HCT116 (cell line): ENCODE measurements around the gene ENPEP. TPM values are rescaled to one million over a fixed set of nuclear protein-coding genes. Genes with fewer than 3 reads are reported as not detected.

Source experiments
- ATAC-seq: fragments of 200-7000 bp; cut with Tn5 transposase; 2 replicates; pipeline ENCODE4 v1.9.1; 2020; ENCODE audit warnings: mild to moderate bottlenecking, moderate library complexity
- BruUV-seq: library from RNA; stranded (reverse); fragments of 400-500 nt; replicated peaks from 2 replicates; lab custom pipeline; 2021; lab: Mats Ljungman, UMichigan
- CTCF ChIA-PET: fragments of 300-600 bp; sonication (Branson Sonifier 250); formaldehyde crosslinking; loops from one replicate; lab custom pipeline; 2021; ENCODE audit warnings: antibody characterized with exemption; lab: Charles Lee
- POLR2A ChIA-PET: fragments of 300-600, 350-600 bp; sonication (Branson Sonifier 250); formaldehyde crosslinking; loops from one replicate; lab custom pipeline; 2021; ENCODE audit warnings: antibody characterized with exemption; lab: Charles Lee
- RAD21 ChIA-PET, 2 experiments: fragments of 300-600 bp; sonication (Branson Sonifier 250); formaldehyde crosslinking; loops; one replicate each; lab custom pipeline; 2023; ENCODE audit warnings: low total read pairs in 2 of 2; ENCODE audit not compliant: uncharacterized antibody in 2 of 2, unreplicated experiment in 2 of 2, low non-redundant PET in 1 of 2; lab: Charles Lee
- DNase-seq: peaks from one replicate; pipeline ENCODE4 v3.0.0-alpha.2; 2010; ENCODE audit warnings: low read depth, low spot score
- H2AFZ ChIP-seq: fragments of 200-600 bp; shearing (Covaris generic), sonication (generic); 2 replicates; pipeline ENCODE4 v1.6.1; 2017; ENCODE audit warnings: low read depth, mixed run types, mixed read lengths, antibody characterized with exemption, low read length; ENCODE audit not compliant: poor library complexity, severe bottlenecking
- H3K27ac ChIP-seq: 2 replicates; pipeline ENCODE4 v1.5.1; 2012; ENCODE audit warnings: low read depth, low read length
- H3K27me3 ChIP-seq: fragments of 200-600 bp; sonication (generic); 2 replicates; pipeline ENCODE4 v1.6.1; 2016; ENCODE audit warnings: mixed run types, low read length, mixed read lengths; ENCODE audit not compliant: insufficient read depth
- H3K36me3 ChIP-seq, 2 experiments: fragments of 200-500 bp in 1 of 2; fragments of 200-600 bp in 1 of 2; sonication (Bioruptor generic) in 1 of 2; sonication (generic) in 1 of 2; 2 replicates each; pipeline versions ENCODE4 v1.5.1 to v1.6.1; 2014 to 2016; ENCODE audit warnings: low read length in 2 of 2, inconsistent platforms in 1 of 2, mixed read lengths in 1 of 2, mixed run types in 1 of 2; ENCODE audit not compliant: insufficient read depth in 2 of 2, control insufficient read depth in 1 of 2
- H3K4me1 ChIP-seq, 2 experiments: fragments of 200-600 bp in 1 of 2; sonication (generic) in 1 of 2; 2 replicates each; pipeline versions ENCODE4 v1.5.1 to v1.6.1; 2012 to 2017; ENCODE audit warnings: low read length in 2 of 2, inconsistent platforms in 1 of 2, mild to moderate bottlenecking in 1 of 2, mixed read lengths in 1 of 2, mixed run types in 1 of 2, moderate library complexity in 1 of 2; ENCODE audit not compliant: insufficient read depth in 2 of 2, control insufficient read depth in 1 of 2
- H3K4me2 ChIP-seq: fragments of 200-600 bp; sonication (generic); 2 replicates; pipeline ENCODE4 v1.6.1; 2017; ENCODE audit warnings: mixed run types, low read length, mixed read lengths
- H3K4me3 ChIP-seq, 2 experiments: fragments of 200-600 bp in 1 of 2; sonication (generic) in 1 of 2; replicated peaks in 1 of 2; 2 replicates each; pipeline ENCODE4 v1.5.1; 2011 to 2016; ENCODE audit warnings: low read length in 2 of 2, control low read depth in 1 of 2, low read depth in 1 of 2, mild to moderate bottlenecking in 1 of 2, mixed read lengths in 1 of 2, mixed run types in 1 of 2
- H3K79me2 ChIP-seq: fragments of 200-600 bp; sonication (generic); 2 replicates; pipeline ENCODE4 v1.6.1; 2017; ENCODE audit warnings: mild to moderate bottlenecking, mixed run types, low read length, moderate library complexity, mixed read lengths; ENCODE audit not compliant: insufficient read depth
- H3K9ac ChIP-seq: fragments of 200-600 bp; sonication (generic); 2 replicates; pipeline ENCODE4 v1.6.1; 2016; ENCODE audit warnings: low read length, mixed read lengths
- H3K9me2 ChIP-seq: fragments of 200-600 bp; sonication (generic), shearing (Covaris generic); 2 replicates; pipeline ENCODE4 v1.6.1; 2017; ENCODE audit warnings: mixed run types, mild to moderate bottlenecking, moderate library complexity; ENCODE audit not compliant: insufficient read depth
- H3K9me3 ChIP-seq, 2 experiments: fragments of 200-500 bp in 1 of 2; fragments of 200-600 bp in 1 of 2; sonication (Bioruptor generic) in 1 of 2; sonication (generic) in 1 of 2; 2 replicates each; pipeline ENCODE4 v1.6.1; 2014 to 2017; ENCODE audit warnings: low read length in 2 of 2, mixed read lengths in 2 of 2, inconsistent platforms in 1 of 2, low read depth in 1 of 2, mild to moderate bottlenecking in 1 of 2, mixed run types in 1 of 2, moderate library complexity in 1 of 2; ENCODE audit not compliant: control insufficient read depth in 1 of 2, insufficient read depth in 1 of 2
- H4K20me1 ChIP-seq: fragments of 200-600 bp; sonication (generic), shearing (Covaris generic); 2 replicates; pipeline ENCODE4 v1.6.1; 2017; ENCODE audit warnings: mixed run types, mild to moderate bottlenecking, moderate library complexity; ENCODE audit not compliant: insufficient read depth
- EGR1 ChIP-seq: IDR thresholded peaks from 2 replicates; pipeline ENCODE4 v1.6.1; 2012; ENCODE audit warnings: low read depth
- ELF1 ChIP-seq: IDR thresholded peaks from 2 replicates; pipeline ENCODE4 v1.6.1; 2012; ENCODE audit warnings: low read depth, borderline replicate concordance
- EZH2 ChIP-seq: fragments of 200-600 bp; sonication (generic); IDR thresholded peaks from 2 replicates; pipeline ENCODE4 v1.6.1; 2017; ENCODE audit warnings: antibody characterized with exemption, mixed run types
- MAX ChIP-seq: IDR thresholded peaks from 2 replicates; pipeline ENCODE4 v1.6.1; 2012
- YY1 ChIP-seq: IDR thresholded peaks from 2 replicates; pipeline ENCODE4 v1.6.1; 2011; ENCODE audit warnings: low read length, low read depth, moderate library complexity, mild to moderate bottlenecking; ENCODE audit not compliant: insufficient replicate concordance; ENCODE audit errors: extremely low read depth
- ZBTB33 ChIP-seq: IDR thresholded peaks from 2 replicates; pipeline ENCODE4 v1.6.1; 2011; ENCODE audit warnings: mild to moderate bottlenecking, low read length, moderate library complexity; ENCODE audit not compliant: insufficient replicate concordance; ENCODE audit errors: extremely low read depth
- ZFX ChIP-seq: fragments of 450-650 bp; IDR thresholded peaks from 2 replicates; pipeline ENCODE4 v1.6.1; 2017
- intact Hi-C: fragments of 100-400 bp; cut with micrococcal nuclease; formaldehyde crosslinking; loops from 2 replicates; pipeline ENCODE4 v1.10.0; 2022
- total RNA-seq: library from RNA; stranded (reverse); gene quantifications from one replicate; pipeline ENCODE4 v1.2.1, GENCODE V29; 2021; ENCODE audit not compliant: unreplicated experiment
- TF ChIP-seq, protein P1 (sequence below): IDR thresholded peaks from 2 replicates; pipeline ENCODE4 v1.6.1; 2012; ENCODE audit warnings: low read depth

Gene ENPEP
- total RNA-seq, 1 experiment from 2014 or later, result 4.5 TPM

- Histone ChIP-seq H3K36me3 (no peaks in the 10 kb centered on the region), H3K4me3 (no peak overlapping the region), H3K27me3 (no peaks in the 10 kb centered on the region), H3K9me2 (no peaks in the 10 kb centered on the region), H3K79me2 (no peaks in the 10 kb centered on the region), H3K4me1 (peaks cover 0 to 4% of the 10 kb centered on the region in 2 experiments; a peak in 1 of 4 replicates), H3K27ac (no peak overlapping the region), H3K9me3 (no peaks in the 10 kb centered on the region), H3K4me2 (no peak overlapping the region), H2AFZ (no peak overlapping the region), H4K20me1 (no peaks in the 10 kb centered on the region), H3K9ac (no peak overlapping the region)
- TF ChIP-seq EGR1 (no peak), YY1 (no peak), MAX (no peak), ZBTB33 (no peak), ELF1 (no peak), EZH2 (no peak), ZFX (no peak)
- TF ChIP-seq, protein P1, sequence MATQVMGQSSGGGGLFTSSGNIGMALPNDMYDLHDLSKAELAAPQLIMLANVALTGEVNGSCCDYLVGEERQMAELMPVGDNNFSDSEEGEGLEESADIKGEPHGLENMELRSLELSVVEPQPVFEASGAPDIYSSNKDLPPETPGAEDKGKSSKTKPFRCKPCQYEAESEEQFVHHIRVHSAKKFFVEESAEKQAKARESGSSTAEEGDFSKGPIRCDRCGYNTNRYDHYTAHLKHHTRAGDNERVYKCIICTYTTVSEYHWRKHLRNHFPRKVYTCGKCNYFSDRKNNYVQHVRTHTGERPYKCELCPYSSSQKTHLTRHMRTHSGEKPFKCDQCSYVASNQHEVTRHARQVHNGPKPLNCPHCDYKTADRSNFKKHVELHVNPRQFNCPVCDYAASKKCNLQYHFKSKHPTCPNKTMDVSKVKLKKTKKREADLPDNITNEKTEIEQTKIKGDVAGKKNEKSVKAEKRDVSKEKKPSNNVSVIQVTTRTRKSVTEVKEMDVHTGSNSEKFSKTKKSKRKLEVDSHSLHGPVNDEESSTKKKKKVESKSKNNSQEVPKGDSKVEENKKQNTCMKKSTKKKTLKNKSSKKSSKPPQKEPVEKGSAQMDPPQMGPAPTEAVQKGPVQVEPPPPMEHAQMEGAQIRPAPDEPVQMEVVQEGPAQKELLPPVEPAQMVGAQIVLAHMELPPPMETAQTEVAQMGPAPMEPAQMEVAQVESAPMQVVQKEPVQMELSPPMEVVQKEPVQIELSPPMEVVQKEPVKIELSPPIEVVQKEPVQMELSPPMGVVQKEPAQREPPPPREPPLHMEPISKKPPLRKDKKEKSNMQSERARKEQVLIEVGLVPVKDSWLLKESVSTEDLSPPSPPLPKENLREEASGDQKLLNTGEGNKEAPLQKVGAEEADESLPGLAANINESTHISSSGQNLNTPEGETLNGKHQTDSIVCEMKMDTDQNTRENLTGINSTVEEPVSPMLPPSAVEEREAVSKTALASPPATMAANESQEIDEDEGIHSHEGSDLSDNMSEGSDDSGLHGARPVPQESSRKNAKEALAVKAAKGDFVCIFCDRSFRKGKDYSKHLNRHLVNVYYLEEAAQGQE, result no peak
- intact Hi-C loops, result no loop called here
- DNase-seq (no peak), ATAC-seq (no peak)
- ChIA-PET RAD21 (no interaction called here), POLR2A (no interaction called here), CTCF (no interaction called here)
- no TSS peak for BruUV-seq
Measured at GRCh38 chr4:110544594-110544993, 68.6 kb downstream of the ENPEP start.
